OCI-LY1 (cell line): ENCODE results near the gene EXPH5.

Experiments used
- H2AFZ ChIP-seq: fragments of 200-600 bp; sonication (generic), shearing (Covaris generic); 2 replicates; pipeline ENCODE4 v1.6.0; 2014; ENCODE audit warnings: antibody characterized with exemption, mild to moderate bottlenecking, low read length
- H3F3A ChIP-seq: fragments of 200-600 bp; sonication (generic), shearing (Covaris generic); 2 replicates; pipeline ENCODE4 v1.6.0; 2014; ENCODE audit warnings: mild to moderate bottlenecking, antibody characterized with exemption, low read length, moderate library complexity; ENCODE audit not compliant: insufficient read depth
- H3K27ac ChIP-seq: fragments of 200-600 bp; sonication (generic); 2 replicates; pipeline ENCODE4 v1.5.1; 2014; ENCODE audit warnings: low read length, mixed run types, mild to moderate bottlenecking, low read depth; ENCODE audit not compliant: poor library complexity, severe bottlenecking
- H3K27me3 ChIP-seq: fragments of 200-600 bp; sonication (generic); 2 replicates; pipeline ENCODE4 v1.6.0; 2014; ENCODE audit warnings: antibody characterized with exemption, mild to moderate bottlenecking, low read length, moderate library complexity; ENCODE audit not compliant: insufficient read depth
- H3K36me3 ChIP-seq: fragments of 200-600 bp; sonication (generic); 2 replicates; pipeline ENCODE4 v1.6.1; 2014; ENCODE audit warnings: mild to moderate bottlenecking, antibody characterized with exemption, low read length, moderate library complexity, mixed read lengths; ENCODE audit not compliant: insufficient read depth
- H3K4me1 ChIP-seq: fragments of 200-600 bp; sonication (generic); 2 replicates; pipeline ENCODE4 v1.5.1; 2014; ENCODE audit warnings: mild to moderate bottlenecking, low read length, moderate library complexity; ENCODE audit not compliant: insufficient read depth, severe bottlenecking
- H3K4me2 ChIP-seq: fragments of 200-600 bp; sonication (generic), shearing (Covaris generic); 2 replicates; pipeline ENCODE4 v1.6.1; 2014; ENCODE audit warnings: low read length
- H3K4me3 ChIP-seq: fragments of 200-600 bp; sonication (generic); 2 replicates; pipeline ENCODE4 v1.5.1; 2014; ENCODE audit warnings: low read length, low read depth, mild to moderate bottlenecking, mixed read lengths; ENCODE audit not compliant: poor library complexity, severe bottlenecking
- H3K79me2 ChIP-seq: fragments of 200-600 bp; shearing (Covaris generic); 2 replicates; pipeline ENCODE4 v1.6.1; 2016; ENCODE audit warnings: mixed run types, low read length, mixed read lengths; ENCODE audit not compliant: insufficient read depth
- H3K9ac ChIP-seq: fragments of 200-600 bp; sonication (generic), shearing (Covaris generic); 2 replicates; pipeline ENCODE4 v1.6.1; 2014; ENCODE audit warnings: mild to moderate bottlenecking, low read length, mixed read lengths
- H3K9me2 ChIP-seq: fragments of 200-600 bp; sonication (generic), shearing (Covaris generic); 2 replicates; pipeline ENCODE4 v1.6.1; 2014; ENCODE audit warnings: low read depth, mild to moderate bottlenecking, low read length, mixed read lengths
- H3K9me3 ChIP-seq: fragments of 200-600 bp; shearing (Covaris generic); 2 replicates; pipeline ENCODE4 v1.6.1; 2014; ENCODE audit warnings: low read length, mixed read lengths
- H4K20me1 ChIP-seq: fragments of 200-600 bp; sonication (generic), shearing (Covaris generic); 2 replicates; pipeline ENCODE4 v1.6.0; 2016; ENCODE audit warnings: mild to moderate bottlenecking, low read length; ENCODE audit not compliant: insufficient read depth
- EZH2 ChIP-seq: fragments of 200-600 bp; sonication (generic), shearing (Covaris generic); IDR thresholded peaks from 2 replicates; pipeline ENCODE4 v1.8.0; 2017; ENCODE audit warnings: borderline replicate concordance, mixed run types, mild to moderate bottlenecking, antibody characterized with exemption, low read length, moderate library complexity, mixed read lengths
- TF ChIP-seq, protein P1 (sequence below): fragments of 200-600 bp; sonication (generic), shearing (Covaris generic); IDR thresholded peaks from 2 replicates; pipeline ENCODE4 v1.5.1; 2017; ENCODE audit warnings: mild to moderate bottlenecking, antibody characterized with exemption, low read length, moderate library complexity, mixed read lengths

Gene EXPH5

DNA sequence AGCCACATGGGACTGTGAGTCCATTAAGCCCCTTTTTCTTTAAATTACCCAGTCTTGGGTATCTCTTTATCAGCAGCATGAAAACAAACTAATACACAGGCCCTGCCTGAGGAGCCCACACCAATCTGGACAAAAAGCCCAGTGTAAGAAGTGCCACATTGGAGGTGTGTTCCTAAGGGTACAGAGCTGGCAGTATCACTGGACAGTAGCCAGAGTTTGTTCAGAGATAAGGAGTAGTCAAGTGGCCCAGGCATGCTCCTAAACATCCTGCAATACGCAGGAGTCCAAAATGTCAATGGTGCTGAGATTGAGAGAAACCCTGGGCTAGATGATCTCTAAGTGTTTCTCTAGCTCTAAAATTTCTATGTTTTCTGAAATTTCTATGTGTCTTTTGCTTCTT, 68.4 kb downstream of the EXPH5 start:
- H3K4me2 ChIP-seq: no peak overlapping the region
- no peaks in the 10 kb centered on the region for H3K79me2 ChIP-seq
- no peak overlapping the region for H3K4me3 ChIP-seq
- H4K20me1 ChIP-seq: no peaks in the 10 kb centered on the region
- H3K27me3 ChIP-seq: no peaks in the 10 kb centered on the region
- no peaks in the 10 kb centered on the region for H3K36me3 ChIP-seq
- no peaks in the 10 kb centered on the region for H3K4me1 ChIP-seq
- no peaks in the 10 kb centered on the region for H3K9me3 ChIP-seq
- H2AFZ ChIP-seq: no peak overlapping the region
- TF ChIP-seq EZH2: no peak
- TF ChIP-seq, protein P1, sequence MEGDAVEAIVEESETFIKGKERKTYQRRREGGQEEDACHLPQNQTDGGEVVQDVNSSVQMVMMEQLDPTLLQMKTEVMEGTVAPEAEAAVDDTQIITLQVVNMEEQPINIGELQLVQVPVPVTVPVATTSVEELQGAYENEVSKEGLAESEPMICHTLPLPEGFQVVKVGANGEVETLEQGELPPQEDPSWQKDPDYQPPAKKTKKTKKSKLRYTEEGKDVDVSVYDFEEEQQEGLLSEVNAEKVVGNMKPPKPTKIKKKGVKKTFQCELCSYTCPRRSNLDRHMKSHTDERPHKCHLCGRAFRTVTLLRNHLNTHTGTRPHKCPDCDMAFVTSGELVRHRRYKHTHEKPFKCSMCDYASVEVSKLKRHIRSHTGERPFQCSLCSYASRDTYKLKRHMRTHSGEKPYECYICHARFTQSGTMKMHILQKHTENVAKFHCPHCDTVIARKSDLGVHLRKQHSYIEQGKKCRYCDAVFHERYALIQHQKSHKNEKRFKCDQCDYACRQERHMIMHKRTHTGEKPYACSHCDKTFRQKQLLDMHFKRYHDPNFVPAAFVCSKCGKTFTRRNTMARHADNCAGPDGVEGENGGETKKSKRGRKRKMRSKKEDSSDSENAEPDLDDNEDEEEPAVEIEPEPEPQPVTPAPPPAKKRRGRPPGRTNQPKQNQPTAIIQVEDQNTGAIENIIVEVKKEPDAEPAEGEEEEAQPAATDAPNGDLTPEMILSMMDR: no peak
- no peak overlapping the region for H3K27ac ChIP-seq
- no peaks in the 10 kb centered on the region for H3K9me2 ChIP-seq
- H3F3A ChIP-seq: no peaks in the 10 kb centered on the region
- no peak overlapping the region for H3K9ac ChIP-seq

GRCh38 chr11:108524422-108524821, 69.1 kb downstream of the EXPH5 start:
- Histone ChIP-seq H2AFZ (no peak overlapping the region), H3K36me3 (no peaks in the 10 kb centered on the region), H3K9me3 (no peaks in the 10 kb centered on the region), H3K27ac (no peak overlapping the region), H3K79me2 (no peaks in the 10 kb centered on the region), H3K27me3 (no peaks in the 10 kb centered on the region), H3K4me1 (no peaks in the 10 kb centered on the region), H3K9ac (no peak overlapping the region), H3K4me3 (no peak overlapping the region), H4K20me1 (no peaks in the 10 kb centered on the region), H3K9me2 (no peaks in the 10 kb centered on the region), H3F3A (no peaks in the 10 kb centered on the region), H3K4me2 (no peak overlapping the region)
- TF ChIP-seq, protein P1: no peak
- no peak for TF ChIP-seq EZH2

GRCh38 chr11:108522318-108522717, 71.2 kb downstream of the EXPH5 start:
- H3K27me3 ChIP-seq: no peaks in the 10 kb centered on the region
- no peak overlapping the region for H3K4me2 ChIP-seq
- TF ChIP-seq, protein P1: no peak
- no peak for TF ChIP-seq EZH2
- no peak overlapping the region for H3K4me3 ChIP-seq
- no peak overlapping the region for H2AFZ ChIP-seq
- H3K27ac ChIP-seq: no peak overlapping the region
- H3F3A ChIP-seq: no peaks in the 10 kb centered on the region
- no peaks in the 10 kb centered on the region for H3K36me3 ChIP-seq
- no peaks in the 10 kb centered on the region for H4K20me1 ChIP-seq
- H3K9me3 ChIP-seq: no peaks in the 10 kb centered on the region
- no peaks in the 10 kb centered on the region for H3K79me2 ChIP-seq
- no peak overlapping the region for H3K9ac ChIP-seq
- no peaks in the 10 kb centered on the region for H3K4me1 ChIP-seq
- H3K9me2 ChIP-seq: no peaks in the 10 kb centered on the region
